ENCODE measurements around the gene TSPAN8.

- no peak for TF ChIP-seq POLR2AphosphoS5 (IDR thresholded peaks at IDR 0.05; ENCODE audit: borderline replicate concordance, low read depth, low read length)
- no peak for TF ChIP-seq EZH2 (IDR thresholded peaks at IDR 0.05)
Observed at GRCh38 chr12:71170456-71170855, 12.7 kb upstream of the TSPAN8 start.
